GM12891 (cell line): ENCODE results near the gene TRIM33.
"Not testable (repeated sequence)": the region's sequence is repeated elsewhere in the genome, so short reads cannot be mapped to it uniquely, and the experiment has no call there.

ENCODE experiments used
- PAX5 ChIP-seq: IDR thresholded peaks from 2 replicates; pipeline ENCODE4 v1.6.1; 2011; ENCODE audit warnings: low read length, moderate library complexity, mild to moderate bottlenecking; ENCODE audit not compliant: insufficient read depth, severe bottlenecking
- POLR2A ChIP-seq: IDR thresholded peaks from 2 replicates; pipeline ENCODE4 v1.6.1; 2011; ENCODE audit warnings: low read depth, low read length, control low read depth
- POLR2AphosphoS5 ChIP-seq: IDR thresholded peaks from 2 replicates; pipeline ENCODE4 v1.6.1; 2011; ENCODE audit warnings: low read depth, low read length, control low read depth
- POU2F2 ChIP-seq: IDR thresholded peaks from 2 replicates; pipeline ENCODE4 v1.6.1; 2011; ENCODE audit warnings: low read depth, mild to moderate bottlenecking, control low read depth, low read length, moderate library complexity
- SPI1 ChIP-seq: IDR thresholded peaks from 2 replicates; pipeline ENCODE4 v1.6.1; 2011; ENCODE audit warnings: low read depth, low read length, control low read depth
- TAF1 ChIP-seq: IDR thresholded peaks from 2 replicates; pipeline ENCODE4 v1.6.1; 2011; ENCODE audit warnings: low read depth, low read length, control low read depth

- not testable (repeated sequence) for TF ChIP-seq POLR2A, POLR2AphosphoS5, TAF1, POU2F2, PAX5, SPI1
Observed at GRCh38 chr1:114387585-114387984, 123.4 kb downstream of the TRIM33 start.
